Stimulated activated CD8-positive, alpha-beta memory T cell treated with anti-CD3 and anti-CD28 coated beads, Interleukin-15, amount 100 ng/mL, for 48 hours (primary cell): ENCODE data around the gene NPFFR1.
"Not testable (repeated sequence)": the region's sequence is repeated elsewhere in the genome, so short reads cannot be mapped to it uniquely, and the experiment has no call there.

Experiments
- DNase-seq, 2 donors: peaks; one replicate each; pipeline ENCODE4 v3.0.0-alpha.2; 2020; ENCODE audit warnings: low read depth in 2 of 2

NPFFR1 gene

GRCh38 chr10:70285476-70285831, 1.6 kb upstream of the NPFFR1 start:
- no peak for DNase-seq

GRCh38 chr10:70284542-70285475, 1.0 kb upstream of the NPFFR1 start:
- no peak for DNase-seq

GRCh38 chr10:70283071-70283444, 746 bp downstream of the NPFFR1 start:
- no peak for DNase-seq

GRCh38 chr10:70281609-70282008, 2.2 kb downstream of the NPFFR1 start:
- DNase-seq = no peak

GRCh38 chr10:70280099-70280498, 3.7 kb downstream of the NPFFR1 start:
- no peak for DNase-seq

GRCh38 chr10:70277396-70278030, 6.3 kb downstream of the NPFFR1 start:
- no peak for DNase-seq

- DNase-seq = no peak
Measured at GRCh38 chr10:70274643-70275042, 9.2 kb downstream of the NPFFR1 start.

GRCh38 chr10:70272925-70273316, 10.9 kb downstream of the NPFFR1 start:
- DNase-seq = no peak

- DNase-seq = no peak
Measured at GRCh38 chr10:70271996-70272924, 11.5 kb downstream of the NPFFR1 start.

- no peak for DNase-seq
Measured at GRCh38 chr10:70270952-70271351, 12.9 kb downstream of the NPFFR1 start.

GRCh38 chr10:70269741-70270140, 14.1 kb downstream of the NPFFR1 start:
- no peak for DNase-seq

- no peak for DNase-seq
Measured at GRCh38 chr10:70268376-70268775, 15.4 kb downstream of the NPFFR1 start.

GRCh38 chr10:70267161-70267933, 16.5 kb downstream of the NPFFR1 start:
- no peak for DNase-seq

- DNase-seq = no peak
Measured at GRCh38 chr10:70266701-70267100, 17.1 kb downstream of the NPFFR1 start.

- DNase-seq = no peak
Measured at GRCh38 chr10:70266056-70266455, 17.7 kb downstream of the NPFFR1 start.

GRCh38 chr10:70265032-70265689, 18.6 kb downstream of the NPFFR1 start:
- DNase-seq = no peak

- DNase-seq = no peak
Measured at GRCh38 chr10:70260734-70261133, 23.1 kb downstream of the NPFFR1 start.

- DNase-seq = no peak
Measured at GRCh38 chr10:70260259-70260658, 23.5 kb downstream of the NPFFR1 start.

GRCh38 chr10:70258216-70258615, 25.6 kb downstream of the NPFFR1 start:
- no peak for DNase-seq

GRCh38 chr10:70257816-70258215, 26.0 kb downstream of the NPFFR1 start:
- DNase-seq = not testable (repeated sequence)

GRCh38 chr10:70256463-70256862, 27.3 kb downstream of the NPFFR1 start:
- no peak for DNase-seq
